GM18502 (cell line): ENCODE measurements around the gene PLB1.

ENCODE experiments used
- ATAC-seq: cut with Tn5 transposase; IDR thresholded peaks from one replicate; pipeline ENCODE4 v1.9.1; 2021; ENCODE audit warnings: mild to moderate bottlenecking; ENCODE audit not compliant: unreplicated experiment, poor library complexity

The PLB1 gene

DNA sequence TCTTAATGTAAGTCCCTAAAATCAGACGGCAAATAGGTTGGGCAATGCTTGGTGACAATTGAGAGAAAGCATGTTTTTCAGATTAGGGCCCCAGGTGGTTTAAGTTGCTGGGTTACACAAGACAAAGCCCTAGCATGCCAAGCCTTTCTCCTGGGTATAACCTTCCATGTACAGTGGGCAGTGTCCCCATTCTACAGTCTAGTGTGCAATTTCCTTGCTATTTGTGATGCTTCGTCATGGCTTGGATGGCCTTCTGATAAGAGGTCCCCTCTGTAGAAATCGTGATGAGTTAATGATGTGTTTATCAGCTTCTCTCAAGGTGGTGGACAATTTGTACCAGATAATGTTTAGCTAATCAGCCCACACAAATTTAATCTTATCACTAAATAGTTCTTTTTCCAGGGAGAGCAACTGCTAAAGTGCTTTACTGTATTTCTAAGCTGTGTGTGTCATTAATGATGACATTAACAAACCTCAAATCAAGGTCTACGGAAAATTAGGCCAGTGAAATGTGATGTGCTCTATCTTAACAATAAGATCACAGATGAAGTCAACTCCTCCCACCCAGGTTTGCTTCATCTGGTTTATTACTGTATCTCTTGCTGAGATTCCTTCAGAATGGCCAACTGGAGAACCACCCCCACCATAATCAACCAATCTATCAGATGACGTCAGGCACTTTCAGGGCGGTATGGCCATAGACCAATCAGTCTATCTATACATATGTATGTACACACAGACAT lies 61.7 kb downstream of the PLB1 start:
- no peak for ATAC-seq

DNA sequence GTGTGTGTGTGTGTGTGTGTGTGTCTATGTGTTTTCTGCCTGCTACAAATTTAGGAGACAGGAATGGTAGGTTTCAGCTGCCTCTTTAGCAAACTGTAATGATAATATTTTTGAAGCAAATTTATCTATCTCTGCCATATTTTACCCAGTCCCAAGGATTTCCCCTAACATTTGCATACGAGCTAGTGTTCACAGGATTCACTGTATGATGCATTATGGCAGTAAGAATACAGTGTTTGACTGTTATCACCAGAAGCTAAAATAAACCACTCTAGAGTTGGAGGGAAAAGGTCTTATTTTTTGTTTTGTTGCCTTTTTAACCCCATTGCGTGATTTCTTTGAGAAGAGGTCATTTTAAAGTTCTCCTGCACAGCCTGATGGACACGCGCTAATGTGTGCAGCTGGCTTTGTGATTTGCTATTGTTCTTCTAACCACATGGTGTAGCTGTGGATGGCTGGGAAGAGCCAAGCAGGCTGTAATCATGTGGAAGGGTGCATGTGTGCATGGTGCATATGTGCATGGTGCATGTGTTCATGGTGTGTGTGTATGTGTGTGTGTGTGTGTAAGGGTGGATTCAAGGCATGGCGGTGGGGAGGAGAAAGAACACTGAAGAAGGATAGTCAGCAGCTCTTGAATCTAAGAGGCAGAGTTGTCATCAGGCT lies 62.4 kb downstream of the PLB1 start:
- no peak for ATAC-seq

DNA sequence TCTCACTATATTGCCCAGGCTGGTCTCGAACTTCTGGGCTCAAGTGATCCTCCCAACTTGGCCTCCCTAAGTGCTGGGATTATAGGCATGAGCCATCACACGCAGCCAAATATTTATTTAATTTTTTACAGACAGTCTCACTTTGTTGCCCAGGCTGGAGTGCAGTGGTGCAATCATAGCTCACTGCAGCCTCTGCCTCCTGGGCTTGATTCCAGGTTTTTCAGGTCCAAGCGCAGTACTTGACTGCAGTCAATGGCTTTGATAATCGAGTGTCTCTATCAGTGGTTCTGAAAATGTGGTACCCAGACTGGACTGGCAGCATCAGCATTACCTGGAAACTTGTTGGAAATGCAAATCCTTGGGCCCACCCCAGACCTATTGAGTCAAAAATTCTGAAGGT lies 63.1 kb downstream of the PLB1 start:
- ATAC-seq: no peak

DNA sequence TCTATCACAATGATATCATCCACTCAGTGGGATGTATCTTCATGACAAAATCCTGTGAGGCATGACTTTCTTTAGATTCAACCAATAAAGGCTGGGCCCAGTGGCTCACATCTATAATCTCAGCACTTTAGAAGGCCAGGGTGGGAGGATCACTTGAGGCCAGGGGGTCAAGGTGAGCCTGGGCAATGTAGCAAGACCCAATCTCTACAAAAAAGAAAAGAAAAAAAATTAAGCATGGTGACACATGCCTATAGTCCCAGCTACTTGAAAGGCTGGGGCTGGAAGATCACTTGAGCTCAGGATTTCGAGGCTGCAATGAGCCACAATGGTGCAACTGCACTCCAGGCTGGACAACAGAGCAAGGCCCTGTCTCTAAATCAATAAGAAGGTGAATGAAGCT lies 68.0 kb downstream of the PLB1 start:
- ATAC-seq: no peak

DNA sequence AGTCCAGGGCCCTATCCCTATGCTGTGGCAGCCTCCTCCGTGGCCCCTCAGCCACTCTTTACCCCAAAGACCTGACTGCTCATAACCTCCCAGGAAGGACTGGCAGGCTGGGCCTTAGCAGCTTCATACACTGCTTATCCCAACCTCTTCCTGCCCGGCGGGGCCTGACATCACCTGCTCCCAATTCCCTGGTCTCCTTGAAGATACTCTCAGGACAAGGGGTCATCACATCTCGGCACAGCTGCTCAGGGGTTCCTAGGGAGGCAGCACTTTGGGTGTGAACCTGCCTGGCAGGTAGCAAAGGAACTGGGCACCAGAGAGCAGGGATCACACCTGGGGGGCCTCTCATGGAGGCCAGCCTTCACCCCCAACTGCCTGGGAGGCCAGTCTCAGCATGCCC lies 68.5 kb downstream of the PLB1 start:
- no peak for ATAC-seq

DNA sequence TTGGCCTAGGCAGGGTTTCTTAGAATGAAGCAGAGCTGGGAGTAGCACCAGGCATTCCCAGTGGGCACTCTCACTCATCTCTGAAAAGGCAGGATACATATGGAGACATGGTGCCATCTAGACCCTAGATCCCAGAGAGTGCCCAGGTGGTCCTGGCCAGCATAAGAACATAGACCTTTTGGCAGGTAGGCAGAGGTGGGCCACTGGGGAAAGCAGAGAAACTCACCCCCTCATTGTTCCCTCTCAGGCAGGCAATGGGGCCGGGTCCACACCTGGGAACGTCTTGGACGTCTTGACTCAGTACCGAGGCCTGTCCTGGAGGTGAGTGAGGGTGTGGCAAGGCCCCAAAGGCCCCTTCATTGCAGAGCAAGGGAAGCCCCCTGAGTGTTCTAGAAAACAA lies 69.2 kb downstream of the PLB1 start:
- ATAC-seq: no peak

DNA sequence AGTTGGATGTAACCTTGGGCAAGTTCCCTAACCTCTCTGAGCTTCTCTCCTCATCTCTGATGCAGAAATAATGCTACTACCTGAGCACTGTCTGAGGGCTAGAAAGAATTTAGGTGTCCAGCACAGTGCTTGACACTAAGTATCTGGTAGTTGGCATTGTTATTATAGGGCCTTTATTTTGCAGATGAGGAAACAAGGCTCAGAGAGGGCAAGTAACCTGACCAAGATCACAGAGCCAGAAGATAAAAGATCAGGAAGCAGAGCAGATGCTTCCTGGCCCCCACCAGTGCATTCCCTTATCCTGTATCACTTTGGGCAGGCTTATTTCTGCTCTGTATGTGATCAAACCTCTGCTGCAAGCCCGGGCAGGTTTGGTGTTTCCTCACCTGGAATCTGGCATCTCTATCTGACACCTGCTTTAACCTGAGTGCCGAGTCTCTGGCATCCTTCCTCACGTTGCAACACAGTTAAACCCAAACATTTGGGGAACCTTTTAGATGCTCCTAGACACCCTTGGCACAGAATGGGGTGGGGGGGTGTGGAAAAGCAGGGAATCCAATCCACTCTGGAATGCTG lies 69.9 kb downstream of the PLB1 start:
- ATAC-seq: no peak

DNA sequence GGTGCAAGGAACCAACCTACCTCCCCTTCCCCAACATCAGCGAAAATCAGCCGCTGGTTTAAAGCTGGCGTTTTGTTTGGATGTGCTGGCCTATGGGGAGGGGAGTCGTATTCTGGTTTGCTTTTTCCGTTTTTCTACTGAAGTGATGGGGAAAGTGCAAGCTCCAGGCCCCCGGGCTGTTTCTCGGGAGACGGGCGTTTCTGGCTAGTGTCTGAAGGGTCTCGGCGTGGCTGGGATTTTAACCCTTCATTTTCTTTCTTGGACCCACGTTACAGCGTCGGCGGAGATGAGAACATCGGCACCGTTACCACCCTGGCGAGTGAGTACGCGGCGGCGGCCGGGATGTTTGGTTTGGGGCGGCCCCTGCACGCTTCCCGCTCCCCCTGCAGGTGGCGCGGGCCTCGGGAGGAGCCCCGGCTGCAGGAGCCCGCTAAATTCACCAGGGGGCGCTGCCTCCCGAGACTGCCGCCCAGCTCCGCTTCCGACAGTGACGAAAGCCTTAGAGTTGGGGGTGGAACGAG lies 70.7 kb downstream of the PLB1 start:
- peak; percentile 98 for ATAC-seq

DNA sequence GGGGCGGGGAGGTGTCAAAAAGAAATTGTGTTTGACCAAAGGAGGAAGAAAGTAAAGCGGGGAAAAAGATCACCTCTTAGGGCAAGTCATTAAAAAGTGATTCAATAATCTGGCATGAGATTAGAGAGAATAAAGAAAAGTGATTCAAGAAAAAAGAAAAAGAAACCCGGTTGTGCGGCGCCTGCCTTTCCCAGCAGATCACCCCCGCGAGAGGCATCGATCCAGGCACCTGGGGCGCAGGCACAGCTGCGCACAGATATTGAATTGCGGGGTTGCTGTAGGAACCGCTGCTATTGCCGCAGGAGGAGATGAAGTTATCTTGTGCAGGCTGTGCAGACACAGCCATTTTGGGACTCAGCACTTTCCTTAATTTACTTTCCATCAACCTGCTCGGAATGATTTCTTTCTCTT lies 71.2 kb downstream of the PLB1 start:
- peak; percentile 20 for ATAC-seq

DNA sequence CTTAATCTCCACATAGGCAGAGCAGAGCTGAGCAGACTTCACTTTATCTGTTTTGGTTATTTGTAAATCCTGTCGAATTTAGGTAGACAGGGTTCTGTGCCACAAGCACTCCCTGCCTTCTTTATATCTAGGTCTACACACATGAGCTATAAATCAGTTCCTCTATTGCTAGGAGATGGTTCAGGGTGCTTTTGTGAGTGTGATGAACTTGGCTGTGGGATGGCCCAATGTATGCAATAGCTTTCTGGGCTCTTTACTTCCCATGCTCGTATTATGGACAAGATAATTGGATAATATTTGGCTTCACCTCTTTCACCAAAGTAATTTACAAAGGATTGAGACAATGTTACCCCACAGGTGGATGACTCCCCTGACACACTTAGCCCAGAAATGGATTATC lies 72.2 kb downstream of the PLB1 start:
- ATAC-seq: no peak

DNA sequence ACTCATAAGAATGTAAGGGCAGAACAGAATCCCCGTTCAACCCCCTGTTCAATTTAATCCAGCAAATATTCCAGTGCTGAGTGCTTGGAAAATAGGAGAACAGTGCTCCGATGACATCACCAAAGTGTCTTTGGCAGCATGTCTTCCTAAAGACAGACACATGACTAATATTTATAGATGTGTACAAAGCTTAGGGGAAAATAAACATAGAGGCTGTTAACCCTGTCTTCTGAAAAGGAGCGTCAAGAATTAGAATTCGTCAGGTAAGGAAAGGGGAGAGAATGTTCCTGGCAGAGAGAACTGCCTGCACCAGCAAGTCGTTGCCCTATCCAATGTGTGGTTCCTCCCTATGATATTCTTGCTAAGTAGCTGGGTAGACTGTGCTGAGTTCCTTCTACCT lies 72.7 kb downstream of the PLB1 start:
- no peak for ATAC-seq

DNA sequence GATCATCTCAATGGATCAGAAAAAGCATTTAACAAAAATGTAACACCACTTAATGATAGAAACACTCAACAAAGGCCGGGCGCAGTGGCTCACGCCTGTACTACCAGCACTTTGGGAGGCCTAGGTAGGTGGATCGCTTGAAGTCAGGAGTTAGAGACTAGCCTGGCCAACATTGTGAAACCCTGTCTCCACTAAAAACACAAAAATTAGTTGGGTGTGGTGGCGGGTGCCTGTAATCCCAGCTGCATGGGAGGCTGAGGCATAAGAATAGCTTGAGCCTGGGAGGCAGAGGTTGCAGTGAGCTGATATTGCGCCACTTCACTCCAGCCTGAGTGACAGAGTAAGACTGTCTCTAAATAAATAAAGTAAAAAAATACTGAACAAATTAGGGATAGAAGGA lies 74.6 kb downstream of the PLB1 start:
- ATAC-seq: no peak

DNA sequence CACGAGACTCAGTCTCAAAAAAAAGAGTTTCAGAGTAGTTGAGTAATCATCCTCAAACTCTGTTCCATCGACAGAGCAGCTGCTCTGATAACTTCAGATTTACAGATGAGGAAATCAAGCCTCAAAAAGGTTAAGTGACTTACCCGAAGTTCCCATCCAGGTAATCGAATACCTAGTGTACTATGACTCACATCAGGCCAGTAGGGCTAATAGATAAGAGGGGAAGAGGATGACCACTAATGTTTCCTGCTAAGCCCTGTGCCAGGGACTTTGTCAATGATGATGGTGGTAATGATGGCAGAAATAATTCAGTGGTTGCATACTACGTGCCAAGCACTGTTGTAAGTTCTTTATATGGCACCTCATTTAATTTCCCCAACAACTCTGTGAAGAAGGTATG lies 80.9 kb downstream of the PLB1 start:
- ATAC-seq: no peak

DNA sequence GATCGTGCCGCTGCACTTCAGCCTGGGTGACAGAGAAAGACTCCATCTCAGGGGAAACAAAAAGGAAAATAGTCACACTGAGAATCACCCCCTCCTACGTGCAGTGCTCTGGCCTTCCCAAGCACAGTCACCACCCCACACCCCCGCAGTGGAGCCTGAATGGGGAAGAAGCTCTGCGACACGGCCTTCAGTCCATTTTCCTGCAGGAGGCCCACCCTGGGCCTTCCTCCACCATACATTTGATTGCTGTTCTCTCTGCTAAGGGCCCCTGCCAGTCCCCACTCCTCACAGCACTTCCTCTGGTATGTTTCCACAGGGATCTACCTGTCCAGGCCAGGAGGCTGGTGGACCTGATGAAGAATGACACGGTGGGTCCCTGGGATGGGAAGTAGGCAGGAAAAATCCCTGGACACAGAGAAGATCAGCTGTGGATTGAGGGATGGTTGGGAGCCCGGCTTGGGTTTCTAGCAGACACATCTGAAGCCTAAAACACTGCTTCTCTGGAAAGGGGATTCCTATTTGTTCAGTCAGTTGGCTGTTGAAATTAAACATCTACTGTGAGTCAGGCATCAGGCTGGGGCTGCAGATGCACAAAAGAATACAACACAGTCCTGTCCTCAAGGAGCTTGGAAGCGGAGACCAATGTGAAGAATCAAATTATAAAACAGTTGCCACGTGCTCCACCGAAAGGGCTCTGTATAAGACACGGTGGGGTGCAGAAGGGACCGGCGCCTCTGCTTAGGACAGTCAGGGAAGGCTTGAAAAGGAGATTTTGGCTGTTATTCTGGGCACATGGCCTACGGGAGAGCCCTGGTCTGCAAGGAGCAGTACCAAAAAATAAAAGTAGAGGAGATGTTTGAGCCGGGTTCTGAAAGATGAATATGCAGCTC lies 82.2 kb downstream of the PLB1 start:
- ATAC-seq: no peak

DNA sequence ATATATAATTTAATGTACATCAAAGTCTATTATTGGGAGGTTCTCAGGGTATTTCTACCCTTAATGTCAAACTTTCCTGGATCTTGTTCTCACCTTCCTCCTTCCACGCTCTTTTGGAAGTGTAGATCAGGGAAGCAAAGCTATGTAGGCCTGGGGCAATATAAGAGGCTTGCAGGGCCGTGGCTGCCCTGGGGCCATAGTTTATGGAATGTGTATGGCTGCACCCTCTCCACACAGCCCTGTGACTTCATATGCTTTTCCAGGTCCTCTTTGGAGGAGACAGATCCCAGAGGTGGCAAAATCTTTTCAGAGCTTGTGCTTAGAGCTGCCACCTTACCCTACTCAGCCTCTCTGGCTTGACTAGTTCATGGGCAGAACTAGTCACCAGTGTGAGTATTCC lies 82.9 kb downstream of the PLB1 start:
- no peak for ATAC-seq

DNA sequence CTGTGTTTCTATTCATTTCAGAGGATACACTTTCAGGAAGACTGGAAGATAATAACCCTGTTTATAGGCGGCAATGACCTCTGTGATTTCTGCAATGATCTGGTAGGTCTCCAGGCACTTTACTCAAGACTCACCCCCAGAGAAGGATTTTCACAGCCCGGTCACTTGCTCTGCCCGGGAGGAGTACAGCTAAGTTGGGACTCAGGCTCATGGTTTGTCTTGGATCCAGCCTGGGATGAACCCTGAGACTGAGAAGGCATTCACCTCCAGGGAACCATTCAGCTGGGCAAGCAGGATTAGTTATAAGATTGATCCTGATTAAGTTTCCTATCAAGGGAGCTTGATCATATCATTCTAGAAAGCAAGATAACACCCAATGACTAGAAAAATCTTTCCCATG lies 83.7 kb downstream of the PLB1 start:
- no peak for ATAC-seq

DNA sequence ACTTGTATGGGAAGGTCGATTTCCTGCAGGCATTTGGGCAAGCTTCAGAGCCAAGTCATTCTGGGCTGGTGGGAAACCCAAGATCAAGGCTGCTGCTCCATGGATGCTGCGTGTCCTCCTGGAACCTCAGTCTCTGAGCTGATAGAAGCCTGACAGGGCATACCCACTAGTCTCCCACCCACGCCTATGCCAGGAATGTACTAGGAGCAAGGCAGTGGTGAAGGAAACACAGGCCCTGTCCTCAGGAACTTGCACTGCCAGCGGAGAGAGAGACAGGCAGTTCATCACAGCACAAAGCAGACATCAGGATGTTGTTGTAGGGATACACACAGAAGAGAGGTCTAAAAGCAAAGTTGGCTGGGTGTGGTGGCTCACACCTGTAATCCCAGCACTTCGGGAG lies 84.2 kb downstream of the PLB1 start:
- ATAC-seq: no peak

DNA sequence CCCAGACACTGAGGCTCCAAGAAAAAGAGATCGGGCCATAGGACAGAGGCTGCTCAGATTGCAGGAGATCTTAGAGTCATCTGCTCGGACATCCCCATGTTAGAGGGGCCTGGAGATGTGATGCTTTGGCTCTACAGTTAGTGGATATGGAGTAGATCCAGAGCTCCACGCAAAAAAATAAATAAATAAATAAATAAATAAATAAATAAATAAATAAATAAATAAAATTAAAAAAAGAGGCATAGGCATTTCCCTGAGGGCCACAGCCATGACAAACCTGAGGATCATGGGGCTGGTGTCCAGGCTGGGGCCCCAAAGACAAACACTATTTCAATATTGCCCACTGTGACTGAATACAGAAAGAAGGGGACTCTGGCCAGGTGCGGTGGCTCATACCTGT lies 85.5 kb downstream of the PLB1 start:
- ATAC-seq: no peak

DNA sequence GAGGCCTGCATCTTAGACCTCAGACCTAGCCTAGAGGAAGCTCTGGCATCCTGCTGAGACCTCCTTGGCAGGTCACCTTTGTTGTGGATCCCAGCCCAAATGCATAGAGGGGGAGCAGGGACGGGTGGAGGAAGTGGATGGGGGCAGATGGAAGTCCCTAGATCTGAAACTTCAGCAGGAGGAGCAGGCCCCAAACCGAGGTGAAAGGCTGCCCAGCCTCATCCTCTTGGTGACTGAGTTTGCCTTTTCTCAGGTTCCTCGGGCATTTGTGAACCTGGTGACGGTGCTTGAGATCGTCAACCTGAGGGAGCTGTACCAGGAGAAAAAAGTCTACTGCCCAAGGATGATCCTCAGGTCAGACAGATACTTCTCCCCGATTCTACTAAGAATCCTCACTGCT lies 86.3 kb downstream of the PLB1 start:
- ATAC-seq: no peak

DNA sequence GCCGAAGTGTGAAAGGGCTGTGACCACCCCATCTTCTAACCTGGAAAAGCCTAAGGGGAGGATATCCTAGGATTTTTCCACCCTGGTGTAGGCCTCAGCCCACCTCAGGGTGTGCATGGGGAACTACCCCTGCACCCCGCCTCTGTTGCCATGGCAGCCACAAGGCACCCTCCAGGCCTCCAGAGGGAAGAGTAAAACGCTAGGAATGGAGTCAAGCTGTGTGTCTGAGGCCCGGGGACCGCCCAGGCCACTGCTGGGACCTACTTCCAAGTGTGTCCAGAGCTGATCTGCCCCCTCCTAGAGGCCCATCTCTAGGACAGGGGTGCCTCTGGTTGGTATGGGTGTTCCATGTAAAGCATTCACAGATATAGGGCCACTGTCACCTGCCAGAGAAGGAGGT lies 86.7 kb downstream of the PLB1 start:
- ATAC-seq: no peak
